Umbilical cord (tissue), 2 donors: Measurements from ENCODE around the gene GLCE. TPM values are rescaled to one million over a fixed set of nuclear protein-coding genes. Genes with fewer than 3 reads are reported as not detected.
A peak's percentile ranks its signal among the peaks of the same experiment; 100 is the strongest.

ENCODE experiments used
- DNase-seq: peaks from one replicate; pipeline ENCODE4 v3.0.0-alpha.2; 2015; ENCODE audit warnings: low spot score
- total RNA-seq: library from RNA; depleted of rRNA; stranded (reverse); fragments of >200 nt; gene quantifications from one replicate; pipeline ENCODE4 v1.2.3, GENCODE V29; 2014; ENCODE audit warnings: low replicate concordance; ENCODE audit not compliant: insufficient read depth

GLCE gene
- total RNA-seq, 1 donor from 2014 or later, result 33.5 TPM

- DNase-seq, result no peak
Observed at GRCh38 chr15:69200832-69201745, 40.7 kb downstream of the GLCE start.

GRCh38 chr15:69206079-69206478 is 45.6 kb downstream of the GLCE start:
- DNase-seq, result no peak

- DNase-seq, result no peak
Observed at GRCh38 chr15:69209661-69210060, 49.2 kb downstream of the GLCE start.

- DNase-seq, result no peak
Observed at GRCh38 chr15:69210574-69210973, 50.1 kb downstream of the GLCE start.

GRCh38 chr15:69213786-69214185 is 53.4 kb downstream of the GLCE start:
- DNase-seq, result no peak

- no peak for DNase-seq
Observed at GRCh38 chr15:69215314-69216035, 55.0 kb downstream of the GLCE start.

- no peak for DNase-seq
Observed at GRCh38 chr15:69217381-69217780, 56.9 kb downstream of the GLCE start.

- no peak for DNase-seq
Observed at GRCh38 chr15:69219690-69220089, 59.3 kb downstream of the GLCE start.

- DNase-seq, result no peak
Observed at GRCh38 chr15:69222002-69222474, 61.6 kb downstream of the GLCE start.

GRCh38 chr15:69223083-69223813 is 62.8 kb downstream of the GLCE start:
- no peak for DNase-seq

GRCh38 chr15:69224383-69224782 is 63.9 kb downstream of the GLCE start:
- DNase-seq, result no peak

- peak; percentile 32 for DNase-seq
Observed at GRCh38 chr15:69225355-69226022, 65.1 kb downstream of the GLCE start.

GRCh38 chr15:69226023-69226355 is 65.6 kb downstream of the GLCE start:
- DNase-seq, result no peak

GRCh38 chr15:69232144-69232543 is 71.7 kb downstream of the GLCE start:
- no peak for DNase-seq

GRCh38 chr15:69232765-69233164 is 72.3 kb downstream of the GLCE start:
- DNase-seq, result peak; percentile 44

GRCh38 chr15:69234676-69235075 is 74.2 kb downstream of the GLCE start:
- DNase-seq, result no peak

- DNase-seq, result no peak
Observed at GRCh38 chr15:69236505-69236904, 76.1 kb downstream of the GLCE start.

- peak; percentile 82 for DNase-seq
Observed at GRCh38 chr15:69237718-69238117, 77.3 kb downstream of the GLCE start.

GRCh38 chr15:69244798-69245197 is 84.4 kb downstream of the GLCE start:
- DNase-seq, result no peak

- peak; percentile 27 for DNase-seq
Observed at GRCh38 chr15:69253156-69253555, 92.7 kb downstream of the GLCE start.

- no peak for DNase-seq
Observed at GRCh38 chr15:69265347-69265955, 105.0 kb downstream of the GLCE start.
